Heart left ventricle (tissue), 16 donors: ENCODE data around the gene NDP. TPM values are rescaled to one million over a fixed set of nuclear protein-coding genes. Genes with fewer than 3 reads are reported as not detected.

ENCODE experiments used
- ATAC-seq, 4 donors: fragments of 200-7000 bp; cut with Tn5 transposase; one replicate each; pipeline ENCODE4 v1.9.1; 2020 to 2022; ENCODE audit warnings: moderate library complexity in 4 of 4, mild to moderate bottlenecking in 3 of 4, moderate number of reproducible peaks in 1 of 4
- DNase-seq, 5 donors: peaks; one replicate each; pipeline ENCODE4 v3.0.0-alpha.2; 2020
- H3K27ac ChIP-seq, 12 donors: fragments of 200-600 bp; sonication (generic) in 4 of 12; one replicate each; pipeline versions ENCODE4 v1.5.0 to v1.8.0; 2016 to 2022; ENCODE audit warnings: mild to moderate bottlenecking in 2 of 12
- H3K27me3 ChIP-seq, 9 donors: fragments of 200-600 bp; sonication (generic) in 2 of 9; one replicate each; pipeline versions ENCODE4 v1.5.1 to v1.8.0; 2016 to 2022; ENCODE audit warnings: mild to moderate bottlenecking in 3 of 9
- H3K36me3 ChIP-seq, 9 donors: fragments of 200-600 bp; sonication (generic) in 2 of 9; one replicate each; pipeline versions ENCODE4 v1.5.0 to v1.8.0; 2018 to 2022; ENCODE audit warnings: mild to moderate bottlenecking in 2 of 9
- H3K4me1 ChIP-seq, 12 donors: fragments of 200-600 bp; sonication (generic) in 4 of 12; one replicate each; pipeline versions ENCODE4 v1.5.0 to v1.8.0; 2016 to 2022; ENCODE audit warnings: mild to moderate bottlenecking in 3 of 12
- H3K4me3 ChIP-seq, 12 donors: fragments of 200-600 bp; sonication (generic) in 4 of 12; one replicate each; pipeline versions ENCODE4 v1.5.0 to v1.8.0; 2017 to 2022; ENCODE audit warnings: mild to moderate bottlenecking in 9 of 12, moderate library complexity in 4 of 12
- H3K9me3 ChIP-seq, 12 donors: fragments of 200-600 bp; sonication (generic) in 4 of 12; one replicate each; pipeline versions ENCODE4 v1.5.0 to v1.8.0; 2016 to 2022; ENCODE audit warnings: mild to moderate bottlenecking in 1 of 12
- CTCF ChIP-seq, 12 donors: fragments of 200-600 bp; sonication (generic) in 4 of 12; IDR thresholded peaks; one replicate each; pipeline versions ENCODE4 v1.5.0 to v1.8.0; 2018 to 2022; ENCODE audit warnings: antibody characterized with exemption in 12 of 12, mild to moderate bottlenecking in 5 of 12
- POLR2A ChIP-seq, 2 donors: fragments of 450-650 bp; IDR thresholded peaks; one replicate each; pipeline ENCODE4 v1.6.1; 2017; ENCODE audit warnings: antibody characterized with exemption in 2 of 2, mild to moderate bottlenecking in 2 of 2, moderate library complexity in 2 of 2
- WGBS, 4 donors: extraction: QIAGEN DNeasy Blood & Tissue Kit in 2 of 4; methylation state at CpG; one replicate each; pipeline versions ENCODE4 v1.1.5 to v1.1.7; 2013 to 2018; 5-methylcytosine and 5-hydroxymethylcytosine counted together
- intact Hi-C, 10 donors: fragments of 100-400 bp; cut with DNase I; formaldehyde crosslinking; loops; one replicate each; pipeline versions ENCODE4 v1.11.1 to v1.14.2; 2022
- polyA plus RNA-seq, 2 donors: library from polyadenylated mRNA; stranded (reverse); fragments of 200-250 nt; gene quantifications; one replicate each; pipeline ENCODE4 v1.2.3, GENCODE V29; 2013
- total RNA-seq, 9 donors: library from RNA; depleted of rRNA in 2 of 9; stranded (reverse); fragments of >200 nt in 2 of 9; fragmentation: NEBNext Ultra II Directional in 3 of 9; extraction: Animal tissue kit (Norgen Biotek cat#: 25700) in 3 of 9; gene quantifications; one replicate each; pipeline versions ENCODE4 v1.1.0 to v1.2.4, GENCODE V29; 2016 to 2023
- donor health status: ischemic (EF 13 %, LVEDD 7.1; RV severe dilation, severe dysfunction).
- donor health status: healthy with polysubstance abuse.
- donor health status: DM: no; HTN: yes; CAD: no.
- donor health status: DM: no; HTN: no; CAD: no.
- donor health status: ischemic (EF 25% LVEDD 6.9; RV normal size, moderate dysfunction).
- donor health status: ischemic (EF 25% LVEDD 5.7; RV mildly dilated, moderate dysfunction).
- donor health status: healthy.
- donor health status: DM: yes; HTN: yes; CAD: no.
- donor health status: ischemic (EF 35%, LVEDD 5.7; RV mildly dilated, moderate dysfunction).
- donor health status: nonischemic (EF 11% LVEDD 7.7; RV severe dilation, severe dysfunction).
- donor health status: DM: yes; HTN: yes; CAD: no.
- donor health status: PGD.
- donor health status: ischemic (EF 29% LVEDD 5.4; RV normal size, mild dysfunction).
- donor health status: nonischemic (EF 23%, LVEDD 6.1; RV moderate dilation, normal function).

The NDP gene
- total and polyA plus RNA-seq, 11 donors = 0.19 to 0.27 (median 0.20) TPM; not detected in 7

GRCh38 chrX:43976205-43976604, 3.0 kb upstream of the NDP start:
- H3K27me3 ChIP-seq = peaks cover 0 to 47% (median 0%) of the 10 kb centered on the region in 9 donors
- no peaks in the 10 kb centered on the region for H3K36me3 ChIP-seq
- intact Hi-C loops = loop anchor here in 1 of 10 donors (10.0 kb wide), 1 partner anchor 49 kb away; no protein-coding TSS in a partner anchor
- DNase-seq = no peak
- no peaks in the 10 kb centered on the region for H3K9me3 ChIP-seq
- H3K27ac ChIP-seq = no peak overlapping the region
- ATAC-seq = no peak
- H3K4me1 ChIP-seq = peaks cover 0 to 4% (median 0%) of the 10 kb centered on the region in 12 donors
- no peak for TF ChIP-seq CTCF (IDR thresholded peaks at IDR 0.05)
- TF ChIP-seq POLR2A (IDR thresholded peaks at IDR 0.05) = no peak
- no peak overlapping the region for H3K4me3 ChIP-seq

GRCh38 chrX:43975796-43976195, 2.6 kb upstream of the NDP start:
- TF ChIP-seq CTCF (IDR thresholded peaks at IDR 0.05) = no peak
- TF ChIP-seq POLR2A (IDR thresholded peaks at IDR 0.05) = no peak
- ATAC-seq (no peak), DNase-seq (no peak)
- 66 to 91% (median 81%) methylated on average over 3 to 5 of the region's 5 CpGs for WGBS, 4 donors
- Histone ChIP-seq H3K9me3 (no peaks in the 10 kb centered on the region), H3K27ac (no peak overlapping the region), H3K4me3 (no peak overlapping the region), H3K36me3 (no peaks in the 10 kb centered on the region), H3K4me1 (peaks cover 0 to 4% (median 0%) of the 10 kb centered on the region in 12 donors), H3K27me3 (peaks cover 0 to 52% (median 0%) of the 10 kb centered on the region in 9 donors)
- intact Hi-C loops = loop anchor here in 1 of 10 donors (10.0 kb wide), 1 partner anchor 49 kb away; no protein-coding TSS in a partner anchor

- no peaks in the 10 kb centered on the region for H3K9me3 ChIP-seq
- WGBS, 4 donors = 83 to 95% (median 90%) methylated on average over 6 of the region's 6 CpGs
- peaks cover 0 to 59% (median 0%) of the 10 kb centered on the region in 9 donors for H3K27me3 ChIP-seq
- intact Hi-C loops = loop anchor here in 1 of 10 donors (10.0 kb wide), 1 partner anchor 50 kb away; no protein-coding TSS in a partner anchor
- no peak overlapping the region for H3K4me3 ChIP-seq
- DNase-seq (no peak), ATAC-seq (no peak)
- no peaks in the 10 kb centered on the region for H3K36me3 ChIP-seq
- no peak overlapping the region for H3K27ac ChIP-seq
- H3K4me1 ChIP-seq = peaks cover 0 to 4% (median 0%) of the 10 kb centered on the region in 12 donors
- TF ChIP-seq CTCF (IDR thresholded peaks at IDR 0.05) = no peak
- no peak for TF ChIP-seq POLR2A (IDR thresholded peaks at IDR 0.05)
These were observed 1.7 kb upstream of the NDP start for GRCh38 chrX:43974741-43975465.

- WGBS, 4 donors = 39 to 83% (median 56%) methylated on average over 2 of the region's 2 CpGs
- Histone ChIP-seq H3K36me3 (no peaks in the 10 kb centered on the region), H3K9me3 (no peaks in the 10 kb centered on the region), H3K27ac (no peak overlapping the region), H3K27me3 (peaks cover 0 to 66% (median 0%) of the 10 kb centered on the region in 9 donors), H3K4me3 (no peak overlapping the region), H3K4me1 (peaks cover 0 to 4% (median 0%) of the 10 kb centered on the region in 12 donors)
- ATAC-seq (no peak), DNase-seq (no peak)
- TF ChIP-seq POLR2A (IDR thresholded peaks at IDR 0.05) (no peak), CTCF (IDR thresholded peaks at IDR 0.05) (no peak)
- intact Hi-C loops = loop anchor here in 1 of 10 donors (10.0 kb wide), 1 partner anchor 51 kb away; no protein-coding TSS in a partner anchor
These were observed 898 bp upstream of the NDP start for GRCh38 chrX:43974100-43974475.
